ENCODE measurements around the gene TCIRG1. TPM values are rescaled to one million over a fixed set of nuclear protein-coding genes. Genes with fewer than 3 reads are reported as not detected.
A peak's percentile ranks its signal among the peaks of the same experiment; 100 is the strongest.
"Not testable (repeated sequence)": the region's sequence is repeated elsewhere in the genome, so short reads cannot be mapped to it uniquely, and the experiment has no call there.

TCIRG1 gene
- total RNA-seq, 1 experiment from 2014 or later, result 71.2 TPM

DNA sequence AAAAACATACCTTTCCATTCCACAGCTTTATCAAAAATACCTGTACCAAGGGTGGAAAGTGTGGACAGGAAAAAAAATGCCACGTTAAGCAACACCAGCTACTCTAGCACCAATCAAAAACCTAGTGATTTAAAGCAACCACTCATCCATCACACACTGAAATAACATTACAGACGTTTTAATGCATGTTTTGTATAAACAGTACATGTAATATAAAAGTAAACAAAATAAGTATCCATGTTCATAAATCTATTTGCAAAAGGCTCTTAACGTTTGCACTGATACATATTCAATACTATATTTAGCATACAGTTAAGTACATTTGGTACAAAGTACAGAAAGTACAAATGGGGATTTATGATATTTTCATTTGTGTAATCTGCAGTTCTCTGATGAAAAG is 43.7 kb downstream of the TCIRG1 start:
- no peak for DNase-seq (ENCODE audit: low read depth)

DNA sequence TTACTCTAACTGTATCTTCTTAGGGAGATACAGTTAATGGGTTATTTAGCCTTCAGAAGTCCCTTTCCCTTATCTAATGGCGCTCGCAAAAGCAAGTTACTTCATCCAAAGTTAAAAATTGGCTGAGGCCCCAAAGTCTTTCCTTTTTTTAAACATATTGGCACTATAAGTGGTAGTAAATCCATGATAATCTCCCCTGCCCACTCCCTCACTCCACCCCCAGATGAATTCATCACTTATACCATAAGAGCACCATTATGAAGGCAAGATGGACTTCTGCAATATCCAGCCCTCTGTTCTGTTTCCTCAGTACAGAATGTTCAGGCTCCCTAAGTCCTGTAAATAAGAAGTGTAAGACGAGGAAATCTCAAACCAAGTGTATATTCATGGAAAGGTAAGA is 44.7 kb downstream of the TCIRG1 start:
- DNase-seq (ENCODE audit: low read depth), result no peak

DNA sequence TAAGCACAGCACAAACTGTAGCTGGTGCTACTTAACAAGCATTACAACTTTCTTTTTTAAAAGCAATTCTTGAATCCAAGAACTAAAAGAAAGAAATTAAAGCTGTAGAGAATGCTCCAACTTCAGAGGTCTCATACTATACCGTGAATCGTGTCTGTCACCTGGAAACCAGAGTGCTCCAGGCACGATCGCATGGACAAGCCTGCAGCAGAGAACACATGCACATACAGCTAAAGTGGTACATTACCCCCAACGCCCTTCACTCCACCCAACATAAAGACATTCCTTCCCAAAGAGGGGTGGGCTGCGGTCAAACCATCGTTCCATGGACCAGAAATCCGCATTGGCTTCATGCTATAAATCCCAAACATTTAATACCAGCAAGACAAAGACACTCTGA is 50.9 kb downstream of the TCIRG1 start:
- DNase-seq (ENCODE audit: low read depth), result no peak

DNA sequence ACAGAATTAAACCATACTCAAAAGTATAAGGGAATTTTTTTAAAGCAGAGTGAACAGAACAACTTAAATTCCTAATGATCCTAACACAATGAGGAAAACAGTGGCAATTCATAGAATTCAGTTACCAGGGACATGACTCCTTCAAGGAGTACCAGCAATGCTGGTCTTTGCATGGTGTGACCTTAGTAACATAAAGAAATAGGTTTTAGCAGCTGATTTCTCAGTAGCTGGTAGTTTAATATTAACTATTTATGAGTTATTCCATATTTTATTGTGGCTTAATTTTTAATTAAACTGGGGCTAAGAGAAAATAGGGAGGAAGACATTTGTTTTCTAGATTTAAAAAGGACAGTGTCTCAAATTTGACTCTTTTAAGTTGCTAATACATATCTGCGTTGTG is 51.5 kb downstream of the TCIRG1 start:
- DNase-seq (ENCODE audit: low read depth), result no peak

DNA sequence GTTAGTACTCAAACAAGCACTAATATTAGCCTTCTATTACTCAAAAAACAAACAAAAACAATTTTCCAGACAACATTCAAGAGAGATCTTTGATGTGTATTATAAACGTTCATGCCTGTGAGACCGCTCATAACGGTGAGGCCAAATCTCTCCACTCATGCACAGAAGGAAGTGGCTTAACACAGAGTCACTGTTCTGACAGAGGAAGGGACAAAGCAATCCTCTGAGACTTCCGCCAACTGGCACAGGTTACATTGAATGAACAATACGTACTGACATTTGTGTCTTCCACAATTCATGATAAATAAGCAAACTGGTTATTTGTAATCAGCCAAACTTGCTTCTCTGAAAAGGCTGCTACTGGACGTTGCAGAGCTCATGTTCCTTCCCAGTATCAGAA is 51.9 kb downstream of the TCIRG1 start:
- no peak for DNase-seq (ENCODE audit: low read depth)

DNA sequence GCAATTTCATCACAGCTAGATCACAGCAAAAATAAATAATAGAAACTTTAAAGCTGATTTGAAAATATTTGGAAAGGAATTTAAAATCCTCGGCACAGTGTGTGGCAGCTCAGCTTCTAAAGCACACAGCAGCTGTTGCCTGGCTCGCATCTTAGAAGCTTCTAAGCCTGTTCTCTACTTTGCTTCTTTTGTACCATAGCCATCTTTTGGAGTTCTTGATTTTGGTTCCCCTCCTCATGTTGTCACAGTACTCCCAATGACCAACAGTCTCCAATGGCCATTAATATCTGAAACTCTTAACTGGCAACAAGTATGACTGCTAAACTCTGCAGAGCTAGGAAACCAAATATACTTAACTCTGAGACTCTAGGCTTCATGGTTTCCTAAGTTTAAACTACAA is 53.6 kb downstream of the TCIRG1 start:
- DNase-seq (ENCODE audit: low read depth), result no peak

DNA sequence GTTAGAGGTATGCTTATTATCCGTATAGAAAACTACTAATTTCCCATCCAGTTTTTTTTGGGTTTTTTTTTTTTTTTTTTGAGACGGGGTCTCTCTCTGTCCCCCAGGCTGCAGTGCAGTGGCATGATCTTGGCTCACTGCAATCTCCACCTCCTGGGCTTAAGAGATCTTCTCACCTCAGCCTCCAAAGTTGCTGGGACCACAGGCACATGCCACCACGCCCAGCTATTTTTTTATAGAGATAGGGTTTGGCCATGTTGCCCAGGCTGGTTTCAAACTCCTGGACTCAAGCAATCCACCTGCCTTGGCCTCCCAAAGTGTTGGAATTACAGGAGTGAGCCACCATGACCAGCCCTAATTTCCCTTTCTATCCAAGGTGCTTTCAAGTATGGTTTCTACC is 54.1 kb downstream of the TCIRG1 start:
- DNase-seq (ENCODE audit: low read depth), result not testable (repeated sequence)

DNA sequence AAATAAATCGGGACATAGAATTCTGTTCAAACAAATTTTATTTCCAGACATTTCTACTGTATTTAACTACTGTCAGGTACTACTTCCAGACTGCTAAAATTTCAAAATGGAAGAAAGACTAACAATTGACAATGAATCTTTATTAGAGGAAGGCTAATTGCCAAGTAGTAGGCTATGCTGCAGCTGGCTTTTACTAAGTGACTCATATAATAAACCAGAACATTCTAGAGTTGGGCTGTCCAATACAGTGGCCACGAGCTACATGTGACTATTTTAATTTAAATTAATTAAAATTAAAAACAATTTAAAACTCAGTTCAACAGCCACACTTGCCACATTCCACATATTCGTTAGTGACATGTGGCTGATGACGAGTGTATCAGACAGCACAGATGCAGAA is 54.7 kb downstream of the TCIRG1 start:
- peak; percentile 6 for DNase-seq (ENCODE audit: low read depth)

DNA sequence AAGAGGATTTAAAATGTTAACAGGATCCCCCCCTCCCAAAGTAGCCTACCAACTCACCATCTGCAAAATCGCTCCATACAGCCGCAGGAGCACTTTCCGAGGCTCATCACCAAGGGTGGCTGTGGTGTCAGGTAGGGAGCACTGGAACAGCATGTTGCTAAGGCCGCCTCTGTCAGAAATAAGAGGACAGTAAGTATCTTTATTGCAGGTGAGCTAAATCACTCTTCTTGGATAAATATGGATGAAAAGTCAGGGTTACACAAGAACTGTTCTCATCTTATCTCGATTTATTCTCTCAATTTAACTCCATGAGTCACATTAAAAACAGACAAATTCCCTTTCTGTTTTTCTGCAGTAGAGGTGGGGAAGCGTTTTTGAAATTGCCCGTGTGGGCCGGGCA is 58.1 kb downstream of the TCIRG1 start:
- no peak for DNase-seq (ENCODE audit: low read depth)

DNA sequence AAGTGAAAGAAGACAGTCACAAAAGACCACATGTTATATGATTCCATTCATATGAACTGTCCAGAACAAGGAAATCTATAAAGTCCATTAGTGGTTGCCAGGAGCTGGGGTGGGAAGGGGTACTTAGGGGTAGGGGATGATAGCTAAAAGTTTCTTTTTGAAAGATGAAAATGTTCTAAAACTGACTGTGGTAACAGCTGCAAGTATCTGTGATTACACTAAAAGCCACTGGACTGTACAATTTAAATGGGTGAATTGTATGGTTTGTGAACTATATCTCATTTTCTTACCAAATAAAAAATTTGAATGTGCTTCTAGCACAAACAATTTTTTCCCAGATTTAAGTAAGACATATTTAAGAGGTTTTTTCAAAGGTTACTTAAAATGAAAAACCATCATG is 60.2 kb downstream of the TCIRG1 start:
- no peak for DNase-seq (ENCODE audit: low read depth)

DNA sequence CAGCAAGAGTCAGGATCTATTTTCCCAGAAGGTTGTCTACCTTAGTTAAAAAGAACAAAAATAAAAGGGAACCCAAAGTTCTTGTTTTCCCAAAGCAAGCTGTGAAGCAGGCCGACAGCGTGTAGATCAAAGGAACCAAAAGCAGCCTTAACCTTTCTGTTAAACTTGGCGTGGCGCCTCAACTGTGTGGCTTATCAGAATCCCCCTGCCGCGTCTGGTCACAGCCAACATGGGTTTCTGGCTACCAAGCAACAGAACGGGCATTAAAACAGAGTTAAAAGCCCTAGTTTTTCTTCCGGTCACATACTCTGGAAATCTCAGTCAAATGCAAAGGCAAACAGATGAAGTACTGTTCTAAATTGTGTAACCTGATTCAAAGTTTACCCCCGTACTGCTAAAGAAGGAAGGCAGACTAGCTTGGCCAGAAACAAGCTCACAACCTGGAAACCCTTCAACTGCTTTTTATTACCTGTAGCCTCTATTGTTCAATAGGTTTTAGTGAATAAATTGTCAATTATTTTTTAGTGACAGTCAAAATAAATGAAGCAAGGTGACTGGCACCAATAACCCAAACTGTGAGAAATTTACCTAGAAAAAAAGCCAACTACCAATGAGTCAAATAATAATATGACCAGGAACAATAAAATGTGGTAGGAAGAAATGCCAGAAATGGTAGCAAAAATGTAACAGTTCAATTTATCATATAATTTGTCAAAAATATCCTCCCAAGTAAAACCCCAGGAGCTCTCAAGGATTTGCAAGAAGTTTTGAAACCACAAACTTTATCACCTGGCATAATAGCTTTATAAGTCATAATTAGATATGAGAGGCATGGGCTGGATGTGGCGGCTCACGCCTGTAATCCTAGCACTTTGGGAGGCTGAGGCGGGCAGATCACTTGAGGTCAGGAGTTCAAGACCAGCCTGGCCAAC is 60.9 kb downstream of the TCIRG1 start:
- no peak for DNase-seq (ENCODE audit: low read depth)

Other genes starting within 250 kb of the TCIRG1 start
- gene UNC93B1, start 34.9 kb upstream of the TCIRG1 start, total RNA-seq (2014; rRNA removed), result 18.0 and 21.9 TPM in 2 replicates
- 59.0 and 60.2 TPM in 2 replicates for gene ALDH3B1, start 28.7 kb upstream of the TCIRG1 start, total RNA-seq (2014; rRNA removed)
- gene NDUFS8, start 8.3 kb upstream of the TCIRG1 start, total RNA-seq (2014; rRNA removed), result 171 and 215 TPM in 2 replicates
- gene CHKA, start 82.4 kb downstream of the TCIRG1 start, total RNA-seq (2014; rRNA removed), result 6.0 and 10.4 TPM in 2 replicates
- gene KMT5B, start 174.3 kb downstream of the TCIRG1 start, total RNA-seq (2014; rRNA removed), result 13.0 and 19.0 TPM in 2 replicates
- 58.2 and 66.7 TPM in 2 replicates for gene C11orf24, start 232.9 kb downstream of the TCIRG1 start, total RNA-seq (2014; rRNA removed)

All from LHCN-M2 (cell line).